Measurements from ENCODE around the gene CDK19.

The CDK19 gene

DNA sequence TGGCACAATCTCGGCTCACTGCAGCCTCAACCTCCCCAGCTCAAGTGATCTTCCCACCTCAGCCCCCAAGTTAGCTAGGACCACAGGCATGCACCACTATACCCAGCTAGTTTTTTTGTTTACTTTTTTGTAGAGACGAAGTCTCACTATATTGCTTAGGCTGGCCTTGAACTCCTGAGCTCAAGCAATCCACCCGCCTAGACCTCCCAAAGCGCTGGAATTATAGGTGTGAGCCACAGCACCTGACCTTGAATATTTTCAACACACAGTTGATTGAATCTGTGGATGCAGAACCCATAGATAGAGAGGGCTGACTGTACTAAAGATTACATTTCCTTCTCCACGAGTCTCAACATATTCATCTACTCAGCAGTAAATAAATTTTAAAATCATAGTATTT is 15.6 kb downstream of the CDK19 start:
- TF ChIP-seq ESRRG (CRISPR knock-in tag; IDR thresholded peaks at IDR 0.05) (no peak), ARNTL (CRISPR knock-in tag; IDR thresholded peaks at IDR 0.05; ENCODE audit: borderline replicate concordance, low read depth) (no peak), ZFP3 (CRISPR knock-in tag; IDR thresholded peaks at IDR 0.05) (no peak), TOX (CRISPR knock-in tag; IDR thresholded peaks at IDR 0.05; ENCODE audit: borderline replicate concordance) (no peak), CSDC2 (CRISPR knock-in tag; IDR thresholded peaks at IDR 0.05) (no peak)
- ATAC-seq, result no peak

DNA sequence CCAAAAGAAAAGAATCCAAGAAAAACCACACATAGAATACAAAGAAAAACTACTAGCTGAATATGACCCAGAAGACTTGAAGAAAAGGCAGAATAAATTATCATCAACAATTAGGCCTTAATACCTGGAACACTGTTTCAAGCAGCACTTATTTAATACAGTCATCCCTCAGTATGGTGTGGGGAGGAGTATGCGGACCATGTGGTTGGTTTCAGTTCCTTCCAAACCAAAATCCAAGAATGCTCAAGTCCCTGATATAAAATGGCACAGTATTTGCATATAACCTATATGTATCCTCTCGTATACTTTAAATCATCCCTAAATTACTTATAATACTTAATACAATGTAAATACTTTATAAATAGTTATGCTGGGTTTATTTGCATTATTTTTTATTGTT is 16.1 kb downstream of the CDK19 start:
- no peak for TF ChIP-seq PPARA (CRISPR knock-in tag; IDR thresholded peaks at IDR 0.05; ENCODE audit: borderline replicate concordance)
- no peak for TF ChIP-seq CSRNP3 (CRISPR knock-in tag; IDR thresholded peaks at IDR 0.05)
- TF ChIP-seq OSR1 (CRISPR knock-in tag; IDR thresholded peaks at IDR 0.05), result no peak
- TF ChIP-seq SNAI2 (CRISPR knock-in tag; IDR thresholded peaks at IDR 0.05), result no peak
- TF ChIP-seq PATZ1 (CRISPR knock-in tag; IDR thresholded peaks at IDR 0.05; ENCODE audit: borderline replicate concordance), result no peak
- no peak for TF ChIP-seq RARB (CRISPR knock-in tag; IDR thresholded peaks at IDR 0.05)
- TF ChIP-seq BACH2 (CRISPR knock-in tag; IDR thresholded peaks at IDR 0.05; ENCODE audit: borderline replicate concordance), result no peak
- no peak for TF ChIP-seq ZNF565 (CRISPR knock-in tag; conservative IDR thresholded peaks at IDR 0.05; ENCODE audit: low read depth)
- TF ChIP-seq TOX (CRISPR knock-in tag; IDR thresholded peaks at IDR 0.05; ENCODE audit: borderline replicate concordance), result no peak
- TF ChIP-seq, protein P1, sequence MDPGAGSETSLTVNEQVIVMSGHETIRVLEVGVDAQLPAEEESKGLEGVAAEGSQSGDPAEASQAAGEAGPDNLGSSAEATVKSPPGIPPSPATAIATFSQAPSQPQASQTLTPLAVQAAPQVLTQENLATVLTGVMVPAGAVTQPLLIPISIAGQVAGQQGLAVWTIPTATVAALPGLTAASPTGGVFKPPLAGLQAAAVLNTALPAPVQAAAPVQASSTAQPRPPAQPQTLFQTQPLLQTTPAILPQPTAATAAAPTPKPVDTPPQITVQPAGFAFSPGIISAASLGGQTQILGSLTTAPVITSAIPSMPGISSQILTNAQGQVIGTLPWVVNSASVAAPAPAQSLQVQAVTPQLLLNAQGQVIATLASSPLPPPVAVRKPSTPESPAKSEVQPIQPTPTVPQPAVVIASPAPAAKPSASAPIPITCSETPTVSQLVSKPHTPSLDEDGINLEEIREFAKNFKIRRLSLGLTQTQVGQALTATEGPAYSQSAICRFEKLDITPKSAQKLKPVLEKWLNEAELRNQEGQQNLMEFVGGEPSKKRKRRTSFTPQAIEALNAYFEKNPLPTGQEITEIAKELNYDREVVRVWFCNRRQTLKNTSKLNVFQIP (CRISPR knock-in tag; IDR thresholded peaks at IDR 0.05; ENCODE audit: borderline replicate concordance, low read depth), result no peak
- TF ChIP-seq, protein P2, sequence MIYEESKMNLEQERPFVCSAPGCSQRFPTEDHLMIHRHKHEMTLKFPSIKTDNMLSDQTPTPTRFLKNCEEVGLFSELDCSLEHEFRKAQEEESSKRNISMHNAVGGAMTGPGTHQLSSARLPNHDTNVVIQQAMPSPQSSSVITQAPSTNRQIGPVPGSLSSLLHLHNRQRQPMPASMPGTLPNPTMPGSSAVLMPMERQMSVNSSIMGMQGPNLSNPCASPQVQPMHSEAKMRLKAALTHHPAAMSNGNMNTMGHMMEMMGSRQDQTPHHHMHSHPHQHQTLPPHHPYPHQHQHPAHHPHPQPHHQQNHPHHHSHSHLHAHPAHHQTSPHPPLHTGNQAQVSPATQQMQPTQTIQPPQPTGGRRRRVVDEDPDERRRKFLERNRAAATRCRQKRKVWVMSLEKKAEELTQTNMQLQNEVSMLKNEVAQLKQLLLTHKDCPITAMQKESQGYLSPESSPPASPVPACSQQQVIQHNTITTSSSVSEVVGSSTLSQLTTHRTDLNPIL (CRISPR knock-in tag; IDR thresholded peaks at IDR 0.05; ENCODE audit: low read depth), result no peak
- TF ChIP-seq ZC3H10 (CRISPR knock-in tag; IDR thresholded peaks at IDR 0.05), result no peak
- TF ChIP-seq ZNF8 (CRISPR knock-in tag; IDR thresholded peaks at IDR 0.05), result no peak
- no peak for TF ChIP-seq ZFP3 (CRISPR knock-in tag; IDR thresholded peaks at IDR 0.05)
- TF ChIP-seq ISL1 (CRISPR knock-in tag; IDR thresholded peaks at IDR 0.05), result no peak
- TF ChIP-seq ESRRG (CRISPR knock-in tag; IDR thresholded peaks at IDR 0.05), result no peak
- no peak for TF ChIP-seq TCF4 (CRISPR knock-in tag; IDR thresholded peaks at IDR 0.05; ENCODE audit: borderline replicate concordance)
- TF ChIP-seq CSDC2 (CRISPR knock-in tag; IDR thresholded peaks at IDR 0.05), result no peak
- TF ChIP-seq ZNF70 (CRISPR knock-in tag; IDR thresholded peaks at IDR 0.05), result no peak
- TF ChIP-seq ZFP30 (CRISPR knock-in tag; IDR thresholded peaks at IDR 0.05), result no peak
- ATAC-seq, result no peak

- no peak for ATAC-seq
- no peak for TF ChIP-seq ZFP3 (CRISPR knock-in tag; IDR thresholded peaks at IDR 0.05)
- no peak for TF ChIP-seq GLIS3 (CRISPR knock-in tag; IDR thresholded peaks at IDR 0.05)
- TF ChIP-seq, protein P3, sequence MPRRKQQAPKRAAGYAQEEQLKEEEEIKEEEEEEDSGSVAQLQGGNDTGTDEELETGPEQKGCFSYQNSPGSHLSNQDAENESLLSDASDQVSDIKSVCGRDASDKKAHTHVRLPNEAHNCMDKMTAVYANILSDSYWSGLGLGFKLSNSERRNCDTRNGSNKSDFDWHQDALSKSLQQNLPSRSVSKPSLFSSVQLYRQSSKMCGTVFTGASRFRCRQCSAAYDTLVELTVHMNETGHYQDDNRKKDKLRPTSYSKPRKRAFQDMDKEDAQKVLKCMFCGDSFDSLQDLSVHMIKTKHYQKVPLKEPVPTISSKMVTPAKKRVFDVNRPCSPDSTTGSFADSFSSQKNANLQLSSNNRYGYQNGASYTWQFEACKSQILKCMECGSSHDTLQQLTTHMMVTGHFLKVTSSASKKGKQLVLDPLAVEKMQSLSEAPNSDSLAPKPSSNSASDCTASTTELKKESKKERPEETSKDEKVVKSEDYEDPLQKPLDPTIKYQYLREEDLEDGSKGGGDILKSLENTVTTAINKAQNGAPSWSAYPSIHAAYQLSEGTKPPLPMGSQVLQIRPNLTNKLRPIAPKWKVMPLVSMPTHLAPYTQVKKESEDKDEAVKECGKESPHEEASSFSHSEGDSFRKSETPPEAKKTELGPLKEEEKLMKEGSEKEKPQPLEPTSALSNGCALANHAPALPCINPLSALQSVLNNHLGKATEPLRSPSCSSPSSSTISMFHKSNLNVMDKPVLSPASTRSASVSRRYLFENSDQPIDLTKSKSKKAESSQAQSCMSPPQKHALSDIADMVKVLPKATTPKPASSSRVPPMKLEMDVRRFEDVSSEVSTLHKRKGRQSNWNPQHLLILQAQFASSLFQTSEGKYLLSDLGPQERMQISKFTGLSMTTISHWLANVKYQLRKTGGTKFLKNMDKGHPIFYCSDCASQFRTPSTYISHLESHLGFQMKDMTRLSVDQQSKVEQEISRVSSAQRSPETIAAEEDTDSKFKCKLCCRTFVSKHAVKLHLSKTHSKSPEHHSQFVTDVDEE (CRISPR knock-in tag; IDR thresholded peaks at IDR 0.05), result no peak
- TF ChIP-seq BACH2 (CRISPR knock-in tag; IDR thresholded peaks at IDR 0.05; ENCODE audit: borderline replicate concordance), result no peak
- TF ChIP-seq ZNF565 (CRISPR knock-in tag; conservative IDR thresholded peaks at IDR 0.05; ENCODE audit: low read depth), result no peak
- no peak for TF ChIP-seq ISL1 (CRISPR knock-in tag; IDR thresholded peaks at IDR 0.05)
- TF ChIP-seq ZC3H10 (CRISPR knock-in tag; IDR thresholded peaks at IDR 0.05), result no peak
- TF ChIP-seq CSRNP3 (CRISPR knock-in tag; IDR thresholded peaks at IDR 0.05), result no peak
- TF ChIP-seq ZFP30 (CRISPR knock-in tag; IDR thresholded peaks at IDR 0.05), result no peak
- TF ChIP-seq RARB (CRISPR knock-in tag; IDR thresholded peaks at IDR 0.05), result no peak
Observed at GRCh38 chr6:110795271-110795670, 20.0 kb downstream of the CDK19 start.
